ENCODE measurements around the gene DACH1.

DNA sequence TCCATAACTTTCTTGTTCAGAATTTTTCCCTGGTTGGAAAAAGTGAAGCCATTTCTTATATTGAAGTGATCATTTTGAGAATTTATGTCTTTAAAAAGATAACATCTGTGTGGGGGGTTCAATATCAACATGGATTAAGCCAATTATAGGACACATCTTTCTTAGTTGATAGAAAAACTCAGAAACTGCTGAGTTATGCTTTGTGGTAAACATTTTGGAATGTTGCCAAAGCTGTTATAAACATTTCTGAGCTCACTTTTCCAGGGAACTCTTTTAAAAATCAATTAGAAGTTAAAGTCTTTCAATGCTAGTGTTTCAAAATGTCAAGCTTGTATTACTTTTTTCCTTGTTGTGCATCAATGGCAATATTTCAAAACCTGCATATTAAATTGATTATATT, 248.8 kb downstream of the DACH1 start:
- TF ChIP-seq ZNF629 (CRISPR knock-in tag; conservative IDR thresholded peaks at IDR 0.05) (no peak), EZH2 (conservative IDR thresholded peaks at IDR 0.05; ENCODE audit: low read depth, low read length) (no peak), HDAC6 (IDR thresholded peaks at IDR 0.05; ENCODE audit: low read depth, low read length) (no peak), FOXA1 (IDR thresholded peaks at IDR 0.05) (no peak), FOXA1 (CRISPR knock-in tag; IDR thresholded peaks at IDR 0.05) (no peak), ZNF777 (CRISPR knock-in tag; IDR thresholded peaks at IDR 0.05) (no peak), FOXJ3 (CRISPR knock-in tag; IDR thresholded peaks at IDR 0.05; ENCODE audit: borderline replicate concordance) (no peak)
- TF ChIP-seq, protein P1, sequence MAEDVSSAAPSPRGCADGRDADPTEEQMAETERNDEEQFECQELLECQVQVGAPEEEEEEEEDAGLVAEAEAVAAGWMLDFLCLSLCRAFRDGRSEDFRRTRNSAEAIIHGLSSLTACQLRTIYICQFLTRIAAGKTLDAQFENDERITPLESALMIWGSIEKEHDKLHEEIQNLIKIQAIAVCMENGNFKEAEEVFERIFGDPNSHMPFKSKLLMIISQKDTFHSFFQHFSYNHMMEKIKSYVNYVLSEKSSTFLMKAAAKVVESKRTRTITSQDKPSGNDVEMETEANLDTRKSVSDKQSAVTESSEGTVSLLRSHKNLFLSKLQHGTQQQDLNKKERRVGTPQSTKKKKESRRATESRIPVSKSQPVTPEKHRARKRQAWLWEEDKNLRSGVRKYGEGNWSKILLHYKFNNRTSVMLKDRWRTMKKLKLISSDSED (CRISPR knock-in tag; IDR thresholded peaks at IDR 0.05), result no peak
- TF ChIP-seq, protein P2, sequence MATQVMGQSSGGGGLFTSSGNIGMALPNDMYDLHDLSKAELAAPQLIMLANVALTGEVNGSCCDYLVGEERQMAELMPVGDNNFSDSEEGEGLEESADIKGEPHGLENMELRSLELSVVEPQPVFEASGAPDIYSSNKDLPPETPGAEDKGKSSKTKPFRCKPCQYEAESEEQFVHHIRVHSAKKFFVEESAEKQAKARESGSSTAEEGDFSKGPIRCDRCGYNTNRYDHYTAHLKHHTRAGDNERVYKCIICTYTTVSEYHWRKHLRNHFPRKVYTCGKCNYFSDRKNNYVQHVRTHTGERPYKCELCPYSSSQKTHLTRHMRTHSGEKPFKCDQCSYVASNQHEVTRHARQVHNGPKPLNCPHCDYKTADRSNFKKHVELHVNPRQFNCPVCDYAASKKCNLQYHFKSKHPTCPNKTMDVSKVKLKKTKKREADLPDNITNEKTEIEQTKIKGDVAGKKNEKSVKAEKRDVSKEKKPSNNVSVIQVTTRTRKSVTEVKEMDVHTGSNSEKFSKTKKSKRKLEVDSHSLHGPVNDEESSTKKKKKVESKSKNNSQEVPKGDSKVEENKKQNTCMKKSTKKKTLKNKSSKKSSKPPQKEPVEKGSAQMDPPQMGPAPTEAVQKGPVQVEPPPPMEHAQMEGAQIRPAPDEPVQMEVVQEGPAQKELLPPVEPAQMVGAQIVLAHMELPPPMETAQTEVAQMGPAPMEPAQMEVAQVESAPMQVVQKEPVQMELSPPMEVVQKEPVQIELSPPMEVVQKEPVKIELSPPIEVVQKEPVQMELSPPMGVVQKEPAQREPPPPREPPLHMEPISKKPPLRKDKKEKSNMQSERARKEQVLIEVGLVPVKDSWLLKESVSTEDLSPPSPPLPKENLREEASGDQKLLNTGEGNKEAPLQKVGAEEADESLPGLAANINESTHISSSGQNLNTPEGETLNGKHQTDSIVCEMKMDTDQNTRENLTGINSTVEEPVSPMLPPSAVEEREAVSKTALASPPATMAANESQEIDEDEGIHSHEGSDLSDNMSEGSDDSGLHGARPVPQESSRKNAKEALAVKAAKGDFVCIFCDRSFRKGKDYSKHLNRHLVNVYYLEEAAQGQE (IDR thresholded peaks at IDR 0.05; ENCODE audit: borderline replicate concordance in 1 of 2, low read depth in 1 of 2, low read length in 2 of 2), result no peak
- TF ChIP-seq, protein P3, sequence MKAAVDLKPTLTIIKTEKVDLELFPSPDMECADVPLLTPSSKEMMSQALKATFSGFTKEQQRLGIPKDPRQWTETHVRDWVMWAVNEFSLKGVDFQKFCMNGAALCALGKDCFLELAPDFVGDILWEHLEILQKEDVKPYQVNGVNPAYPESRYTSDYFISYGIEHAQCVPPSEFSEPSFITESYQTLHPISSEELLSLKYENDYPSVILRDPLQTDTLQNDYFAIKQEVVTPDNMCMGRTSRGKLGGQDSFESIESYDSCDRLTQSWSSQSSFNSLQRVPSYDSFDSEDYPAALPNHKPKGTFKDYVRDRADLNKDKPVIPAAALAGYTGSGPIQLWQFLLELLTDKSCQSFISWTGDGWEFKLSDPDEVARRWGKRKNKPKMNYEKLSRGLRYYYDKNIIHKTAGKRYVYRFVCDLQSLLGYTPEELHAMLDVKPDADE (CRISPR knock-in tag; IDR thresholded peaks at IDR 0.05), result no peak

Data from HepG2 (cell line).